HepG2 (cell line): ENCODE data around the gene NUDT2. TPM values are rescaled to one million over a fixed set of nuclear protein-coding genes. Genes with fewer than 3 reads are reported as not detected.

Source experiments
- ATAC-seq: fragments of 200-7000 bp; cut with Tn5 transposase; 3 replicates; pipeline ENCODE4 v1.9.1; 2020; ENCODE audit warnings: mild to moderate bottlenecking, moderate library complexity
- BruUV-seq: library from RNA; stranded (reverse); fragments of 400-500 nt; replicated peaks from 2 replicates; lab custom pipeline; 2021; lab: Mats Ljungman, UMichigan
- CTCF ChIA-PET: fragments of 300-600 bp; formaldehyde crosslinking; extraction: SDS; loops from one replicate; lab custom pipeline; 2021; ENCODE audit warnings: low total read pairs, inconsistent platforms, low intra/inter-chr PET ratio; lab: Yijun Ruan, JAX
- POLR2A ChIA-PET: fragments of 350-600 bp; sonication (Branson Sonifier 250); formaldehyde crosslinking; loops from one replicate; lab custom pipeline; 2020; ENCODE audit warnings: antibody characterized with exemption, inconsistent platforms; lab: Yijun Ruan, JAX
- DNase-seq: peaks from one replicate; pipeline ENCODE4 v3.0.0-alpha.2; 2015; ENCODE audit warnings: low spot score
- FAIRE-seq: peaks from 3 replicates; lab custom pipeline; 2011; peaks lifted over from hg19 to GRCh38; lab: Jason Lieb, UNC
- H2AFZ ChIP-seq: one replicate; pipeline ENCODE4 v1.6.1; 2011; ENCODE audit warnings: low read length, inconsistent platforms
- H3K27ac ChIP-seq: fragments of 300-600 bp; 3 replicates; pipeline ENCODE4 v1.8.0; 2011; ENCODE audit warnings: mixed run types, mild to moderate bottlenecking, mixed read lengths, low read length, inconsistent platforms; ENCODE audit not compliant: insufficient read depth; ENCODE audit errors: extremely low read length
- H3K27me3 ChIP-seq, 2 experiments: fragments of 200-600 bp in 1 of 2; 2 replicates in 1 of 2; 3 replicates in 1 of 2; pipeline versions ENCODE4 v1.6.0 to v1.8.0; 2011; ENCODE audit warnings: low read length in 2 of 2, mild to moderate bottlenecking in 2 of 2, moderate library complexity in 2 of 2, inconsistent platforms in 1 of 2; ENCODE audit not compliant: insufficient read depth in 2 of 2, control insufficient read depth in 1 of 2
- H3K36me3 ChIP-seq, 2 experiments: fragments of 200-600 bp in 1 of 2; replicated peaks in 1 of 2; 2 replicates in 1 of 2; 3 replicates in 1 of 2; pipeline versions ENCODE4 v1.5.1 to v1.8.0; 2011; ENCODE audit warnings: low read length in 2 of 2, inconsistent platforms in 1 of 2; ENCODE audit not compliant: insufficient read depth in 2 of 2, control insufficient read depth in 1 of 2
- H3K4me1 ChIP-seq: 2 replicates; pipeline ENCODE4 v1.5.1; 2012; ENCODE audit warnings: low read length, inconsistent platforms; ENCODE audit not compliant: insufficient read depth
- H3K4me2 ChIP-seq: 2 replicates; pipeline ENCODE4 v1.6.0; 2011; ENCODE audit warnings: low read depth, low read length, inconsistent platforms
- H3K4me3 ChIP-seq, 3 experiments: fragments of 200-600 bp in 1 of 3; sonication (generic), shearing (Covaris generic) in 1 of 3; replicated peaks in 1 of 3; 2 replicates each; pipeline ENCODE4 v1.5.1; 2011 to 2016; ENCODE audit warnings: low read length in 3 of 3, inconsistent platforms in 2 of 3, low read depth in 2 of 3, mild to moderate bottlenecking in 2 of 3, control low read depth in 1 of 3, mixed read lengths in 1 of 3; ENCODE audit not compliant: insufficient read depth in 1 of 3
- H3K79me2 ChIP-seq: one replicate; pipeline ENCODE4 v1.6.1; 2011; ENCODE audit warnings: low read length, inconsistent platforms; ENCODE audit not compliant: insufficient read depth
- H3K9ac ChIP-seq: 2 replicates; pipeline ENCODE4 v1.6.0; 2011; ENCODE audit warnings: mild to moderate bottlenecking, low read depth, low read length, inconsistent platforms; ENCODE audit not compliant: insufficient read depth
- H3K9me3 ChIP-seq: 2 replicates; pipeline ENCODE4 v1.5.1; 2012; ENCODE audit warnings: mild to moderate bottlenecking, low read length
- H4K20me1 ChIP-seq: 2 replicates; pipeline ENCODE4 v1.6.0; 2011; ENCODE audit warnings: inconsistent platforms, mild to moderate bottlenecking, low read length, moderate library complexity; ENCODE audit not compliant: insufficient read depth
- CBX2 ChIP-seq, 2 experiments: fragments of 200-600 bp in 1 of 2; sonication (generic); formaldehyde crosslinking in 1 of 2; IDR thresholded peaks; 2 replicates each; pipeline versions ENCODE4 v1.7.0 to v1.8.1; 2018 to 2022; ENCODE audit warnings: low read depth in 2 of 2, low read length in 1 of 2, mild to moderate bottlenecking in 1 of 2, missing genetic modification reagents in 1 of 2
- CREB3 ChIP-seq: sonication (generic); formaldehyde crosslinking; IDR thresholded peaks from 2 replicates; pipeline ENCODE4 v1.5.0; 2020; ENCODE audit warnings: missing genetic modification reagents
- KLF13 ChIP-seq: sonication (generic); formaldehyde crosslinking; IDR thresholded peaks from 2 replicates; pipeline ENCODE4 v1.4.0; 2020; ENCODE audit warnings: mild to moderate bottlenecking, missing genetic modification reagents
- MBNL3 ChIP-seq: fragments of 250-450 bp; sonication (Bioruptor Pico); conservative IDR thresholded peaks from 2 replicates; pipeline ENCODE4 v1.8.0; 2022; ENCODE audit warnings: mild to moderate bottlenecking, inconsistent platforms
- MYC ChIP-seq: sonication (generic); formaldehyde crosslinking; IDR thresholded peaks from 2 replicates; pipeline ENCODE4 v1.9.0; 2021; ENCODE audit warnings: missing genetic modification reagents, borderline replicate concordance
- NR2F6 ChIP-seq, 2 experiments: IDR thresholded peaks; 2 replicates each; pipeline ENCODE4 v1.6.1; 2016; ENCODE audit warnings: antibody characterized with exemption in 1 of 2, mild to moderate bottlenecking in 1 of 2
- RARG ChIP-seq: sonication (generic); formaldehyde crosslinking; IDR thresholded peaks from 2 replicates; pipeline ENCODE4 v1.4.0; 2020; ENCODE audit warnings: low read depth, mild to moderate bottlenecking, missing genetic modification reagents
- SATB2 ChIP-seq: sonication (generic); formaldehyde crosslinking; IDR thresholded peaks from 2 replicates; pipeline ENCODE4 v1.5.0; 2020; ENCODE audit warnings: missing genetic modification reagents
- SMAD3 ChIP-seq: sonication (generic); formaldehyde crosslinking; IDR thresholded peaks from 2 replicates; pipeline ENCODE4 v1.4.0; 2020; ENCODE audit warnings: missing genetic modification reagents
- SNAI1 ChIP-seq: sonication (generic); formaldehyde crosslinking; IDR thresholded peaks from 2 replicates; pipeline ENCODE4 v1.5.0; 2020; ENCODE audit warnings: mild to moderate bottlenecking, missing genetic modification reagents, borderline replicate concordance
- XBP1 ChIP-seq: sonication (generic); formaldehyde crosslinking; IDR thresholded peaks from 2 replicates; pipeline ENCODE4 v1.5.0; 2020; ENCODE audit warnings: missing genetic modification reagents
- ZFP62 ChIP-seq: sonication (generic); formaldehyde crosslinking; IDR thresholded peaks from 2 replicates; pipeline ENCODE4 v1.4.0; 2020; ENCODE audit warnings: missing genetic modification reagents
- ZFP90 ChIP-seq: sonication (generic); formaldehyde crosslinking; IDR thresholded peaks from 2 replicates; pipeline ENCODE4 v1.8.0; 2022; ENCODE audit warnings: missing genetic modification reagents, mild to moderate bottlenecking, inconsistent platforms, borderline replicate concordance
- ZFX ChIP-seq: sonication (generic); formaldehyde crosslinking; IDR thresholded peaks from 2 replicates; pipeline ENCODE4 v1.4.0; 2020; ENCODE audit warnings: mild to moderate bottlenecking, low read depth, missing genetic modification reagents, moderate library complexity
- ZIK1 ChIP-seq: sonication (generic); formaldehyde crosslinking; IDR thresholded peaks from 2 replicates; pipeline ENCODE4 v1.5.0; 2020; ENCODE audit warnings: mild to moderate bottlenecking, low read depth, missing genetic modification reagents, borderline replicate concordance
- ZNF224 ChIP-seq: sonication (generic); formaldehyde crosslinking; IDR thresholded peaks from 2 replicates; pipeline ENCODE4 v1.5.0; 2020; ENCODE audit warnings: mild to moderate bottlenecking, missing genetic modification reagents
- ZNF562 ChIP-seq: sonication (generic); formaldehyde crosslinking; IDR thresholded peaks from 2 replicates; pipeline ENCODE4 v1.8.0; 2022; ENCODE audit warnings: missing genetic modification reagents, borderline replicate concordance
- ZSCAN22 ChIP-seq: sonication (generic); formaldehyde crosslinking; IDR thresholded peaks from 2 replicates; pipeline ENCODE4 v1.4.0; 2020; ENCODE audit warnings: mild to moderate bottlenecking, missing genetic modification reagents
- ZSCAN30 ChIP-seq: sonication (generic); formaldehyde crosslinking; IDR thresholded peaks from 2 replicates; pipeline ENCODE4 v1.5.0; 2020; ENCODE audit warnings: mild to moderate bottlenecking, missing genetic modification reagents
- WGBS: methylation state at CpG from one replicate; pipeline ENCODE4 v1.1.6; 2017; ENCODE audit warnings: low lambda C conversion rate; 5-methylcytosine and 5-hydroxymethylcytosine counted together
- in situ Hi-C: cut with HindIII; loops from 2 replicates; pipeline ENCODE4 v1.10.0; 2017; ENCODE audit warnings: low pct_unique_long_range_greater_than_20kb; ENCODE audit not compliant: extremely low pct_ligation_motif_present
- intact Hi-C: fragments of 100-400 bp; cut with micrococcal nuclease; formaldehyde crosslinking; loops from one replicate; pipeline ENCODE4 v1.10.0; 2022; ENCODE audit not compliant: unreplicated experiment
- polyA plus RNA-seq, 8 experiments: library from polyadenylated mRNA; depleted of rRNA in 3 of 8; stranded (reverse) in 7 of 8; unstranded in 1 of 8; fragments of >200 nt; fragmentation: Illumina TruSeq in 4 of 8; extraction: Trizol in 4 of 8; gene quantifications; 2 replicates each; pipeline versions ENCODE4 v1.2.1 to v1.2.3, GENCODE V29; 2011 to 2016; ENCODE audit warnings: low read depth in 4 of 8, missing spikeins in 1 of 8, mixed read lengths in 1 of 8; ENCODE audit not compliant: insufficient read depth in 1 of 8
- total RNA-seq, 5 experiments: library from RNA; depleted of rRNA; stranded (reverse); fragments of >200 nt; fragmentation: Illumina TruSeq; extraction: Trizol; gene quantifications; 2 replicates each; pipeline ENCODE4 v1.2.3, GENCODE V29; 2016; ENCODE audit warnings: low read depth in 1 of 5
- TF ChIP-seq, protein P1 (sequence below): IDR thresholded peaks from 2 replicates; pipeline ENCODE4 v1.6.1; 2016
- TF ChIP-seq, protein P2 (sequence below): sonication (generic); formaldehyde crosslinking; IDR thresholded peaks from 2 replicates; pipeline ENCODE4 v1.4.0; 2020; ENCODE audit warnings: missing genetic modification reagents

NUDT2 gene
- total and polyA plus RNA-seq, 2 of the 13 experiments (the other 11 are each of a cell fraction or from before 2014, with no cell fraction given) = 19.9 to 24.6 TPM

DNA sequence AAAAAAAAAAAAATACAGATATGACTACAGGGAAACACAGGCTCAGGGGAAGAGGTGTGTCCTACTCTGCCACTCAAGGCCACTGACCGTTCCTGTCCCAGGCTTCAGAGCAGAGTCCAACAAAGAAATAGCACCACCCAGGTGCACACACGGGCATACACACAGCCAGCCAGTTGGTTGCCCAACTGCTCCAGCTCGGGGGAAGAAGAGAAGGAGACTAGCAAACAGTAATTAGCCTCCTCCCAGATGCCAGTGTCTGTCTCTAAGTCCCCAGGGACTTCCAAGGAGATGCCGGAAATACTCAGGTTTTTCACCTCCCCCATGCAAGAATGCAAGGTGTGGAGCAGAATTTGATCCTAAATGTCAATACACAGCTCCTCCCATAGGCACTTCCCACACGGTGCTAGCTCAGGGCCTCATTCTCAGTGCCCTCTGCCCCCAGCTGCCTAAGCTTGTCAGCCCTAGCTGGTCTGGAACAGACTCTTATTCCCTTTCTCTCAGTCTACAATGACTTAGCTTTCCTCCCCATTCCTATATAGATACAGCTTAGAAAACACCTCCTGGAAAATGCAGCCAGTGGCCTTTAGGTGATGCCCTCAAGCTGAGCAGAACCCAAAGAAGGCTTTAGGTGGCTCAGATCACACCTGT is 45.7 kb downstream of the NUDT2 start:
- H3K27me3 ChIP-seq = no peaks in the 10 kb centered on the region; a peak in 1 of 5 replicates
- in situ Hi-C loops = loop anchor here (5.0 kb wide), 1 partner anchor 43 kb away; no protein-coding TSS in a partner anchor
- intact Hi-C loops = loop anchor here (5.0 kb wide), 1 partner anchor 123 kb away; no protein-coding TSS in a partner anchor
- H3K36me3 ChIP-seq = peaks cover 18 to 24% of the 10 kb centered on the region in 2 experiments
- ChIA-PET CTCF (interaction anchor here (7.2 kb wide), 1 partner anchor 43 kb away, joined by 143 read pairs; the partner anchor contains the start of genes KIF24 and NUDT2), POLR2A (interaction anchor here (0.8 to 9.2 kb wide), 9 partner anchors 10 to 196 kb away, joined by 3 to 162 read pairs (median 12); partner anchors contain the start of gene UBAP1)
- peaks cover 22% of the 10 kb centered on the region for H3K79me2 ChIP-seq
- H3K27ac ChIP-seq = peak overlapping the region; percentile 85
- no peaks in the 10 kb centered on the region for H3K9me3 ChIP-seq
- peak overlapping the region; percentile 99 for H3K4me2 ChIP-seq
- H2AFZ ChIP-seq = peak overlapping the region; percentile 60
- H3K9ac ChIP-seq = peak overlapping the region; percentile 68
- peaks cover 45% of the 10 kb centered on the region for H3K4me1 ChIP-seq
- FAIRE-seq (peak; percentile 98), DNase-seq (peak; percentile 94), ATAC-seq (peak; percentile 74)
- H4K20me1 ChIP-seq = no peaks in the 10 kb centered on the region
- TSS peak; percentile 92 for BruUV-seq
- peak overlapping the region; percentile 73 to 90 (median 79) for H3K4me3 ChIP-seq
- WGBS = 2% methylated on average over 5 of the region's 5 CpGs
- TF ChIP-seq SMAD3 (CRISPR knock-in tag) (0 out of 2 replicates have a peak, but pooled peaks have one; percentile 41), ZNF562 (CRISPR knock-in tag) (no peak), ZSCAN30 (no peak), ZFX (peak; percentile 35; the same call in 1 of the 2 replicates), ZFP62 (no peak), MBNL3 (CRISPR knock-in tag) (no peak), CREB3 (CRISPR knock-in tag) (no peak), KLF13 (no peak), XBP1 (CRISPR knock-in tag) (no peak), MYC (CRISPR knock-in tag) (0 out of 2 replicates have a peak, but pooled peaks have one; percentile 59), RARG (no peak), SATB2 (CRISPR knock-in tag) (no peak), ZFP90 (CRISPR knock-in tag) (no peak), ZNF224 (CRISPR knock-in tag) (peak; percentile 59; the same call in 1 of the 2 replicates), SNAI1 (CRISPR knock-in tag) (0 out of 2 replicates have a peak, but pooled peaks have one; percentile 49), NR2F6 (IDR thresholded peaks at IDR 0.05) (peak; percentile 32; the same call in 1 of the 2 replicates), NR2F6 (CRISPR knock-in tag; IDR thresholded peaks at IDR 0.05) (peak; percentile 62), CBX2 (IDR thresholded peaks at IDR 0.05; ENCODE audit: low read depth, low read length) (no peak), CBX2 (CRISPR knock-in tag; IDR thresholded peaks at IDR 0.05; ENCODE audit: low read depth) (no peak), ZSCAN22 (CRISPR knock-in tag) (no peak), ZIK1 (no peak; the same call in 1 of the 2 replicates)
- TF ChIP-seq, protein P1, sequence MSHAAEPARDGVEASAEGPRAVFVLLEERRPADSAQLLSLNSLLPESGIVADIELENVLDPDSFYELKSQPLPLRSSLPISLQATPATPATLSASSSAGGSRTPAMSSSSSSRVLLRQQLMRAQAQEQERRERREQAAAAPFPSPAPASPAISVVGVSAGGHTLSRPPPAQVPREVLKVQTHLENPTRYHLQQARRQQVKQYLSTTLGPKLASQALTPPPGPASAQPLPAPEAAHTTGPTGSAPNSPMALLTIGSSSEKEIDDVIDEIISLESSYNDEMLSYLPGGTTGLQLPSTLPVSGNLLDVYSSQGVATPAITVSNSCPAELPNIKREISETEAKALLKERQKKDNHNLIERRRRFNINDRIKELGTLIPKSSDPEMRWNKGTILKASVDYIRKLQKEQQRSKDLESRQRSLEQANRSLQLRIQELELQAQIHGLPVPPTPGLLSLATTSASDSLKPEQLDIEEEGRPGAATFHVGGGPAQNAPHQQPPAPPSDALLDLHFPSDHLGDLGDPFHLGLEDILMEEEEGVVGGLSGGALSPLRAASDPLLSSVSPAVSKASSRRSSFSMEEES (CRISPR knock-in tag) = peak; percentile 58; the same call in 1 of the 2 replicates
- TF ChIP-seq, protein P2, sequence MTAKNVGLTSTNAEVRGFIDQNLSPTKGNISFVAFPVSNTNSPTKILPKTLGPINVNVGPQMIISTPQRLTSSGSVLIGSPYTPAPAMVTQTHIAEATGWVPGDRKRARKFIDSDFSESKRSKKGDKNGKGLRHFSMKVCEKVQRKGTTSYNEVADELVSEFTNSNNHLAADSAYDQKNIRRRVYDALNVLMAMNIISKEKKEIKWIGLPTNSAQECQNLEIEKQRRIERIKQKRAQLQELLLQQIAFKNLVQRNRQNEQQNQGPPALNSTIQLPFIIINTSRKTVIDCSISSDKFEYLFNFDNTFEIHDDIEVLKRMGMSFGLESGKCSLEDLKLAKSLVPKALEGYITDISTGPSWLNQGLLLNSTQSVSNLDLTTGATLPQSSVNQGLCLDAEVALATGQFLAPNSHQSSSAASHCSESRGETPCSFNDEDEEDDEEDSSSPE (CRISPR knock-in tag) = no peak
